NCI-H2227 treated with DMSO at 0.1 percent for 48 hours (cell line): Measurements from ENCODE around the gene YJEFN3.

ENCODE experiments used
- DNase-seq: peaks from one replicate; lab custom pipeline; 2025; lab: John Stamatoyannopoulos, UW

Gene YJEFN3

DNA sequence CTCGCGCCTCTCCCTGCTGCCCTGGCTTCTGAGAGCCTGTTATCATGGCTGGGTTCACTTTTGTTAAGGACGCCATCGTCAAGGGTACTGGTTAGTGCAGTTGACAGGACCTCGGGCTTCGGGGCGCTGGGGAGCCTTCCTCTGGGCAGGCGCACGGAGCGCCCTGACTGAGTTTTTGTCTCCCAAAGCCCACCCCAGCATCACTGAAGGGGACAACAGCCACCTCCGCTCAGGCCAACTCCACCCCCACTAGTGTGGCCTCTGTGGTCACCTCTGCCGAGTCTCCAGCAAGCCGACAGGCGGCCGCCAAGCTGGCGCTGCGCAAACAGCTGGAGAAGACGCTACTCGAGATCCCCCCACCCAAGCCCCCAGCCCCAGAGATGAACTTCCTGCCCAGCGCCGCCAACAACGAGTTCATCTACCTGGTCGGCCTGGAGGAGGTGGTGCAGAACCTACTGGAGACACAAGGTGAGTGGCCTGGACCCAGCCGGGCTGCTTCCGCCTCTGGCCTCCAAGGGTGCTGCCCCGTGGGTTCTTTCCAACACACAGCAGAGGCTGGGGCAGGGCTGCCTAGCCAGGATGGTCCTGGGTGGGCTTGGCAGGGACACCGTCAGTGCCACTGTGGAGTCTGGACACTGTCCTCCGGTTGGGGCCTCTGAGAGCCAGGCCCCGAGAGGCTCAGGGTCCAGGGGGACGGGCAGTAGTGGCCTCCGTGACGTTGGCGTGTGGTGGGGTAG is 30.3 kb upstream of the YJEFN3 start:
- DNase-seq, result no peak

- DNase-seq, result no peak
These were observed 29.3 kb upstream of the YJEFN3 start for GRCh38 chr19:19499272-19499995.

DNA sequence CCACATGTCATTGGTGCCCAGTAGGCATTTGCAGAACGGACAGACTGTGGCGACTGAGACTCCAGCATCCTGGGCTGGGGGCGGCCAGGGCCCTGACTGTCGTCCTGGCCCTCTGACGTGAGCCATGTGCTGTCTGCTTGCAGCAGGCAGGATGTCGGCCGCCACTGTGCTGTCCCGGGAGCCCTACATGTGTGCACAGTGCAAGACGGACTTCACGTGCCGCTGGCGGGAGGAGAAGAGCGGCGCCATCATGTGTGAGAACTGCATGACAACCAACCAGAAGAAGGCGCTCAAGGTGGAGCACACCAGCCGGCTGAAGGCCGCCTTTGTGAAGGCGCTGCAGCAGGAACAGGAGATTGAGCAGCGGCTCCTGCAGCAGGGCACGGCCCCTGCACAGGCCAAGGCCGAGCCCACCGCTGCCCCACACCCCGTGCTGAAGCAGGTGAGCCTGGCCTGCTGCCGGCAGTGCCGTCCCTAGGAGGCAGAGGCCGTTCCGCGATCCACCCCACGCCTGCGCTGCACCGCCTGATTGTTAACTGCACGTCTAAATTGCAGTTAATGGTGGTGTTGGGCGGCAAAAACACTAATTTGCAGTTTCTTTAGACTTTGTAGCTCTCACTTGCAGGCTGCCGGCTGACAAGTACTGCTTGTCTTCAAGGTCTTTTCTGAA is 27.6 kb upstream of the YJEFN3 start:
- DNase-seq, result peak; percentile 67

GRCh38 chr19:19501798-19502197 is 26.9 kb upstream of the YJEFN3 start:
- DNase-seq, result no peak

GRCh38 chr19:19502281-19502680 is 26.4 kb upstream of the YJEFN3 start:
- DNase-seq, result no peak

DNA sequence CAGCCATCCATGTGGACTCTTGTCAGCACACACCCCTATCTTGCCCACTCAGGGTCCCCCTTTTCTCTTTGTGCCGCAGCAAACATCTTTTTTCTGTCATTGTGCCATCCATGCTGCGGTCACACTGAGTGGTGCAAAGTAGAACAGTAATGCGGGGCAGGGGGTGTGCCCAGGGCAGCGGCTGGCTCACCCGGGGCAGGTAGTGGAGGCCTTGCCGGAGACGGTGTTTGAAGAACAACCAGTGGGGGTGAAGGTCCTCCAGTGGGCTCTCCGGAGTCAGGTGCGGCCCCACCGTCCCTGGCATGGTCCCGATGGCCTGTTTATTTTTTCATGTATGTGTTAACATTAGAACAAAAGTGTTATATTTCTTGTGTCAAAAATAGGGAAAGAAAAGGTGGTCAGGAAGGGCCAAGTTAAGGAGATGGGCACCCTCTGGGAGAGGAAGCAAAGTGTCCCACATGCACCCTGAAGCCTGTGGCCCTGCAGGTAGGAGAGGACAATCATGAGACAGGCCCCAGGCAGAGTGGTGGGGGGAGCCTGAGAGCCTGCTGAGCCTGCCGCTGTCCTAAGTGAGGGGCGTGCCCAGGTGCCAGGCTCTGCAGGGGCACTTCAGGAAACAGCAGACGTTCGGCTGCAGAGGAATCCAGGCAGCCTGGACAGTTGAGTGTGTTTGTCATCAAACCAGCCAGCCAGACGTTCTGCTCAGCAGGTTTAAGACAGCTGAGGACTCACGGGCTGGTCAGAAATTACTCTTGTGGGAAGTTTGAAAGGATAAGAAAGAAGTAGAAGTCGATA is 25.7 kb upstream of the YJEFN3 start:
- peak; percentile 44 for DNase-seq

- DNase-seq, result no peak
These were observed 23.7 kb upstream of the YJEFN3 start for GRCh38 chr19:19504754-19505668.

GRCh38 chr19:19505669-19506326 is 22.9 kb upstream of the YJEFN3 start:
- no peak for DNase-seq

DNA sequence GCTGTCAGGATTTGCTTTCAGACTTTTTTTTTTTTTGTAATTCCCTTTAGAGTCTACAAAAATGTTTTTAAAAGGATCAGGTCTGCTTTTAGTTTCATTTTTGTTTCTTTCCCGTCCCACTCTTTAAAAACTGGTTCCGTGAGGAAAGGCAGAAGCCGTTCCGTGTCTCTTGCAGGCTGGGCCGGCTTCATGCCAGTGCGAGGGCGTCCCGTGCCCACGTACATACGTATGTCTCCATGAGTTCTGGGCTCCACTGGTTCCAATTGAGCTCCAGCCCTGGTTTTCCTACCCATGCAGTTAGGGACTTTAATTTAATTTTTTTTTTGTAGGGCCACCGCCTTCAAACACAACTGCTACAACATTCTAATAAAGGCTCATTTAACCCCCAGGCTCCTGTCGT is 22.1 kb upstream of the YJEFN3 start:
- no peak for DNase-seq

GRCh38 chr19:19507354-19507753 is 21.4 kb upstream of the YJEFN3 start:
- DNase-seq, result no peak

GRCh38 chr19:19508217-19508616 is 20.5 kb upstream of the YJEFN3 start:
- DNase-seq, result no peak

GRCh38 chr19:19510432-19510831 is 18.3 kb upstream of the YJEFN3 start:
- DNase-seq, result no peak

DNA sequence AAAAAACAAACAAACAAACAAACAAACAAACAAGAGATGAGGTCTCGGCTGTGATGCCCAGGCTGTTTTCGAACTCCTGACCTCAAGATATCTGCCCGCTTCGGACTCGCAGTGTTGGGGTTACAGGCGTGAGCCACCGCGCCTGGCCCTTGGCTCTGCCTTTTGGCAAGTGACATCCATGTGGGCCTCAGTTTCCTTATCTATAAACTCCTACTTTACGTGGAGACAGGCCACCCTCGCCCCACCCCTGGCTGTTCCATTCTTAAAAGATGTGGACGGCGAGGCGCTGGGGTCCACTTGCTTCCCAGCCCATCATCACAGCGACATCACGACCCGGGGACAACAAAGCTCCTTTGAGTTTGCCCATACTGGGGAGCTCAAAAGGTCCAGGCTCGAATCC is 15.0 kb upstream of the YJEFN3 start:
- no peak for DNase-seq

DNA sequence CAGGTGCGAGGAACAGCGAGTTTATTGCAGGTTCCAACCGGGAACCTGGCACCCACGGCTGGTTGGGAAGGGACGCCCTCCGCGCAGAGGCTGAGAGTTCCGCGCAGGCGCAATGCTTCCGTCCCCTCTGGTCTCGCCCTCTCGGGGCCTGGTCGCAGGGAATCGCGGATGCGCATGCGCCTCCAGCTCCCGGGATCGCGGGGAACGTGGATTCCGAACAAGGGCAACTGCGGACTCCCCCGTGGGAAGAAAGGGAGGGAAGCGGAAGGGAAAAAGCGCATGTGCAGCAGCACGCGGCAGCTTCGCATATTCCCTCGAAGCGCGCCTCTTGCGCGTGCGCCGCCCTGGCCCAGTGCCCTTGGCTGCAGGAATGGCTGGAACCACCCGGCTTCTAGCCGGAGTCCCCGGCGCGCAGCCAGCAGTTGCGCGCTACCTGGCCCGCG is 14.5 kb upstream of the YJEFN3 start:
- no peak for DNase-seq

DNA sequence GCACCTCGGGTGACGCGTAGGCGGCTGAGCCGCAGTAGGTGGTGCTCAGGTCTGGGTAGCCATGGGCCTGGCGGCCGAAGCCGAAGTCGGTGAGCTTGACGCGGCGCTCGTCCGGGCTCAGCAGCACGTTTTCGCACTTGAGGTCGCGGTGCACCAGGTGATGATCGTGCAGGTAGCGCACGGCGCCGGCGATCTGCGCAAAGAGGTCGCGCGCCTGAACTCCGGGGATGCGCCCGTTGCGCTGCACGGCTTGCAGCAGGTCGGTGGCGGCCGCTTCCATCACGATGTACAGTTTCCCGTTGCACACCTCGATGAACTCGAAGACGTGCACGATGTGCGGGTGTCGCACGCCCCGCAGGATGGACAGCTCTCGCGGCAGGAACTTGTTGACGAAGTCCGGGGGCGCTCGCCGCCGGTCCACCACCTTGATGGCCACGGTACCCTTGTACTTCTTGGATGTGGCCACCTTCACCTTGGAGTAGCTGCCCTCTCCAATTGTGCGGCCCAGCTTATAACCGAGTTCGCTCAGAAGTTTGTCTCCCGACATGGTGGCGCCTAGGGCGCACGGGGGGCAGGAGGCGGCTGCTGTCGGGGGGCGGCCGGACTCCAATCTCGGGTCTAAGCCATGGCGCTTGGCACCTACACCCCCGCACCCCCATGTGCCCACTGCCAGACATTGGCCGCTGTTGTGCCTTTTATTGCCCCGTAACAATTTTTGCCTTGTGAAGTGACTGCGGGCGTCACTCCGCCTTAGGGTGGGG is 13.7 kb upstream of the YJEFN3 start, which contains the start of gene TSSK6:
TSS of gene TSSK6 (minus strand) at position 668 of the 761 bp plus-strand sequence. CDS start at position 547, 121 bp downstream.
- no peak for DNase-seq

- peak; percentile 81 for DNase-seq
These were observed 12.8 kb upstream of the YJEFN3 start, which contains the start of gene NDUFA13 for GRCh38 chr19:19515642-19516519. Gene NDUFA13, plus strand, starts transcription at chr19:19516225. Its CDS starts 14 bp downstream, at chr19:19516239.

DNA sequence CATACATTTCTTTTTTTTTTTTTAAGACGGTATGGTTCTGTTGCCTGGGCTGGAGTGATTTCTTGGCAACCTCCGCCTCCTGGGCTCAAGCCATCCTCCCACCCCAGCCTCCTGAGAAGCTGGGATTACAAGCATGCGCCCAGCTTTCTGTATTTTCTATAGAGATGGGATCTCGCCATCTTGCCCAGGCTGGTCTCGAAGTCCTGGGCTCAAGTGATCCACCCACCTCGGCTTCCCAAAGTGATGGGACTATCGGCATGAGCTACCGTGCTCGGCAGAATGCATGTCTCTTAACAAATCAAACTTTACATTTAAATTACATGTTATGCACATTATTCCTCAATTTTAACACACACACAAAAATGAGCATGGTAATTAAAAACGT is 11.5 kb upstream of the YJEFN3 start:
- no peak for DNase-seq

- DNase-seq, result no peak
These were observed 7.7 kb upstream of the YJEFN3 start for GRCh38 chr19:19520989-19521388.

- no peak for DNase-seq
These were observed 5.5 kb upstream of the YJEFN3 start for GRCh38 chr19:19523177-19523576.
